ENCODE data around the gene RADIL.

Gene RADIL

GRCh38 chr7:4764402-4765007 is 119.0 kb downstream of the RADIL start:
- Histone ChIP-seq H3K9ac (ENCODE audit: low read depth, low read length, poor library complexity, severe bottlenecking) (no peak overlapping the region), H3K36me3 (ENCODE audit: insufficient read depth, low read length) (peaks cover 41% of the 10 kb centered on the region; the same call in 1 of the 2 replicates), H3K27me3 (ENCODE audit: insufficient read depth, low read length, poor library complexity, severe bottlenecking) (no peaks in the 10 kb centered on the region), H4K20me1 (ENCODE audit: insufficient read depth, low read length, poor library complexity, severe bottlenecking) (no peaks in the 10 kb centered on the region), H2AFZ (ENCODE audit: low read length) (no peak overlapping the region), H3F3A (ENCODE audit: low read depth) (no peaks in the 10 kb centered on the region), H3K4me1 (ENCODE audit: insufficient read depth, low read length, poor library complexity, severe bottlenecking) (no peaks in the 10 kb centered on the region), H3K4me2 (ENCODE audit: low read depth, low read length, poor library complexity, severe bottlenecking) (no peak overlapping the region), H3K9me3 (ENCODE audit: insufficient read depth, low read depth, low read length) (no peaks in the 10 kb centered on the region), H3K9me2 (replicated peaks; ENCODE audit: low read depth, low read length) (no peaks in the 10 kb centered on the region), H3K79me2 (ENCODE audit: insufficient read depth, low read length) (no peaks in the 10 kb centered on the region), H3K4me3 (ENCODE audit: low read length, poor library complexity, severe bottlenecking) (no peak overlapping the region)
- no peak for TF ChIP-seq EZH2phosphoT487 (IDR thresholded peaks at IDR 0.05; ENCODE audit: borderline replicate concordance)
- TF ChIP-seq CTCF (conservative IDR thresholded peaks at IDR 0.05; ENCODE audit: low read length) = no peak

GRCh38 chr7:4763794-4764185 is 119.7 kb downstream of the RADIL start:
- TF ChIP-seq EZH2phosphoT487 (IDR thresholded peaks at IDR 0.05; ENCODE audit: borderline replicate concordance) (no peak), CTCF (conservative IDR thresholded peaks at IDR 0.05; ENCODE audit: low read length) (no peak)
- H3K79me2 ChIP-seq (ENCODE audit: insufficient read depth, low read length) = no peaks in the 10 kb centered on the region
- no peak overlapping the region for H3K9ac ChIP-seq (ENCODE audit: low read depth, low read length, poor library complexity, severe bottlenecking)
- H3K4me1 ChIP-seq (ENCODE audit: insufficient read depth, low read length, poor library complexity, severe bottlenecking) = no peaks in the 10 kb centered on the region
- no peak overlapping the region for H2AFZ ChIP-seq (ENCODE audit: low read length)
- H3K9me3 ChIP-seq (ENCODE audit: insufficient read depth, low read depth, low read length) = no peaks in the 10 kb centered on the region
- H3K27me3 ChIP-seq (ENCODE audit: insufficient read depth, low read length, poor library complexity, severe bottlenecking) = no peaks in the 10 kb centered on the region
- no peaks in the 10 kb centered on the region for H4K20me1 ChIP-seq (ENCODE audit: insufficient read depth, low read length, poor library complexity, severe bottlenecking)
- H3K4me3 ChIP-seq (ENCODE audit: low read length, poor library complexity, severe bottlenecking) = no peak overlapping the region
- no peak overlapping the region for H3K4me2 ChIP-seq (ENCODE audit: low read depth, low read length, poor library complexity, severe bottlenecking)
- H3F3A ChIP-seq (ENCODE audit: low read depth) = no peaks in the 10 kb centered on the region
- no peaks in the 10 kb centered on the region for H3K9me2 ChIP-seq (replicated peaks; ENCODE audit: low read depth, low read length)
- H3K36me3 ChIP-seq (ENCODE audit: insufficient read depth, low read length) = peaks cover 47% of the 10 kb centered on the region; the same call in 1 of the 2 replicates

- Histone ChIP-seq H3K9me3 (ENCODE audit: insufficient read depth, low read depth, low read length) (no peaks in the 10 kb centered on the region), H3K4me3 (ENCODE audit: low read length, poor library complexity, severe bottlenecking) (no peak overlapping the region), H3K79me2 (ENCODE audit: insufficient read depth, low read length) (no peaks in the 10 kb centered on the region), H3K4me1 (ENCODE audit: insufficient read depth, low read length, poor library complexity, severe bottlenecking) (no peaks in the 10 kb centered on the region), H2AFZ (ENCODE audit: low read length) (no peak overlapping the region), H3K4me2 (ENCODE audit: low read depth, low read length, poor library complexity, severe bottlenecking) (no peak overlapping the region), H3K27me3 (ENCODE audit: insufficient read depth, low read length, poor library complexity, severe bottlenecking) (no peaks in the 10 kb centered on the region), H3K9ac (ENCODE audit: low read depth, low read length, poor library complexity, severe bottlenecking) (no peak overlapping the region), H3K36me3 (ENCODE audit: insufficient read depth, low read length) (peaks cover 52% of the 10 kb centered on the region; the same call in 1 of the 2 replicates), H3K9me2 (replicated peaks; ENCODE audit: low read depth, low read length) (no peaks in the 10 kb centered on the region), H4K20me1 (ENCODE audit: insufficient read depth, low read length, poor library complexity, severe bottlenecking) (no peaks in the 10 kb centered on the region), H3F3A (ENCODE audit: low read depth) (no peaks in the 10 kb centered on the region)
- TF ChIP-seq EZH2phosphoT487 (IDR thresholded peaks at IDR 0.05; ENCODE audit: borderline replicate concordance) (no peak), CTCF (conservative IDR thresholded peaks at IDR 0.05; ENCODE audit: low read length) (no peak)
Observed at GRCh38 chr7:4763091-4763793, 120.3 kb downstream of the RADIL start.
